ENCODE results near the gene YEATS2. TPM values are rescaled to one million over a fixed set of nuclear protein-coding genes. Genes with fewer than 3 reads are reported as not detected.

The YEATS2 gene
- total and polyA plus RNA-seq, 7 donors: 1.8 to 8.9 (median 4.6) TPM

DNA sequence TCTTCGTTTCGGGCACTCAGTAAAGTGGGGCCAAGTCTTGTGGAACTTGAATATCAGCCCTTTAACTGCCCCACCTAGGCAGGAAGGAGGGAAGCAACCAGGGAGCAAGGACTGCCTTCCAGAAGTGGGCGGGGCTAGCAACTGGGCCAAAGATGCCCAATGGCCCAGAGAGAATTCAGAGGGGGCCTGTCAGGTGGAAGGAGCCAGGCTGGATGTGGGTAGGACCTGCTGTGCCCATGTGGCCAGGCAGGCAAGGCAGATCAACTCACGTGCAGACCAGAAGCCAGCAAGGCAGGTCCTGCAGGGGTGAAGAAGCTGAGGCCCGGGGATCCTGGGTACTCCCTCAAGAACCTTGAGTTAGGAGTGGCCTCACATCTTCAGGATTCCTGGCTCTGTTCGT lies 122.2 kb downstream of the YEATS2 start:
- DNase-seq (no peak), ATAC-seq (no peak)
- TF ChIP-seq CTCF (IDR thresholded peaks at IDR 0.05): no peak
- H3K9me3 ChIP-seq: no peaks in the 10 kb centered on the region
- H3K27me3 ChIP-seq (ENCODE audit: insufficient read depth in 3 of 3, low read length in 2 of 3): no peaks in the 10 kb centered on the region
- peaks cover 23% of the 10 kb centered on the region for H3K4me1 ChIP-seq
- H3K36me3 ChIP-seq (ENCODE audit: insufficient read depth in 1 of 2, low read depth in 1 of 2): peaks cover 0 to 24% of the 10 kb centered on the region in 2 donors
- WGBS, 3 donors: 86 to 97% (median 89%) methylated on average over 6 of the region's 6 CpGs
- intact Hi-C loops (cut with DNase I): no loop called here
- H3K27ac ChIP-seq: no peak overlapping the region
- no peak overlapping the region for H3K4me3 ChIP-seq

DNA sequence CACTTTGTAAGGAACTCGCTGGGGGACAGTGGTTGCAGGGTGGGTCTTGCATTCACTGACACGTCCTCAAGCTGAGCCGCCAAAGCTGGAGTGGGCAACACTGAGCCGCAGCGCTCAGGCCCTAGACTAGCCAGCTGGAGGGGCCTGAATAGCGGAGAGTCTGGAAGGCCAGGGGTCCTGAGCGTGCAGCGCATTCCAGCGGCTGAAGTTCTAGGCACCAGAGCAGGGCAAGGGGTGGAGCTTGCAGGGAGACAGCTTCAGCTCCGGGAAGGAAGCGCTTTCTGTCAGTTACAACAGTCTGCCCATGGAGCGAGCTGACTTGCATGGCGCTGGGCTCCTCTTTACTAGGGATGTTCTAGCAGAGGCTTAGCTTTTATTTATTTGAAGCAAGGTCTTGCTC lies 125.0 kb downstream of the YEATS2 start:
- ATAC-seq (no peak), DNase-seq (no peak)
- WGBS, 3 donors: 87 to 93% (median 90%) methylated on average over 13 of the region's 13 CpGs
- no peaks in the 10 kb centered on the region for H3K36me3 ChIP-seq (ENCODE audit: insufficient read depth in 1 of 2, low read depth in 1 of 2)
- no peak overlapping the region for H3K27ac ChIP-seq
- TF ChIP-seq CTCF (IDR thresholded peaks at IDR 0.05): no peak
- no peaks in the 10 kb centered on the region for H3K27me3 ChIP-seq (ENCODE audit: insufficient read depth in 3 of 3, low read length in 2 of 3)
- no peaks in the 10 kb centered on the region for H3K9me3 ChIP-seq
- no peak overlapping the region for H3K4me3 ChIP-seq
- intact Hi-C loops (cut with DNase I): no loop called here
- H3K4me1 ChIP-seq: peaks cover 33% of the 10 kb centered on the region

DNA sequence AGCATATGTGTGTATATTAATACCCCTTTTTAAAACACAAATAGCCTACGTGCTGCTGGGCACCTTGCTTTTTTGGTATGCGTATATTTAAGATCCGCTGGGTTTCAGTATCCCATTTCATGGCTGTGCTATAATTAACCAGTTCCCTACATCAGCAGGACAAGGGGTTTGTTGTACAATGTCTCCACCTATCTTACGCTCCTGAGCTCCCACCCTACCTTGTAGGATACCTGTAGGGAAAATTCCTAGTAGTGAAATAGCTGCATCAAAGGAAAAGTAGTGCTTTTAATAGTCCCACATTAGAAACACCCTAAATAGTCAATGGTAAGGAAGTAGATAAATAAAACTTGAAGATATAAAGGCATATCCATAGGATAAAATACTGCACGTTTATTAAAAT lies 126.4 kb downstream of the YEATS2 start:
- H3K36me3 ChIP-seq (ENCODE audit: insufficient read depth in 1 of 2, low read depth in 1 of 2): peaks cover 0 to 11% of the 10 kb centered on the region in 2 donors
- peaks cover 26% of the 10 kb centered on the region for H3K4me1 ChIP-seq
- DNase-seq (no peak), ATAC-seq (peak in 3 of 4 donors; percentile 26 to 35 (median 35))
- H3K4me3 ChIP-seq: peak overlapping the region; percentile 86
- no peaks in the 10 kb centered on the region for H3K9me3 ChIP-seq
- 33 to 45% (median 37%) methylated on average over 5 of the region's 5 CpGs for WGBS, 3 donors
- intact Hi-C loops (cut with DNase I): no loop called here
- peak overlapping the region; percentile 85 for H3K27ac ChIP-seq
- no peaks in the 10 kb centered on the region for H3K27me3 ChIP-seq (ENCODE audit: insufficient read depth in 3 of 3, low read length in 2 of 3)
- peak; percentile 13 for TF ChIP-seq CTCF (IDR thresholded peaks at IDR 0.05)

GRCh38 chr3:183824761-183825455 lies 127.3 kb downstream of the YEATS2 start:
- TF ChIP-seq CTCF (IDR thresholded peaks at IDR 0.05): peak; percentile 8
- Histone ChIP-seq H3K36me3 (ENCODE audit: insufficient read depth in 1 of 2, low read depth in 1 of 2) (peaks cover 0 to 20% of the 10 kb centered on the region in 2 donors), H3K4me1 (peaks cover 24% of the 10 kb centered on the region), H3K9me3 (no peaks in the 10 kb centered on the region), H3K4me3 (peak overlapping the region; percentile 86), H3K27me3 (ENCODE audit: insufficient read depth in 3 of 3, low read length in 2 of 3) (no peaks in the 10 kb centered on the region), H3K27ac (peak overlapping the region; percentile 85)
- 1 to 2% (median 1%) methylated on average over 51 to 88 of the region's 88 CpGs for WGBS, 3 donors
- intact Hi-C loops (cut with DNase I): loop anchor here in 1 of 2 donors (5.0 kb wide), 1 partner anchor 57 kb away; the partner anchor contains the start of gene PARL
- ATAC-seq (peak; percentile 36 to 62 (median 51)), DNase-seq (peak in 1 of 2 donors; percentile 22)
